HG03095 (cell line): ENCODE data around the gene ZNF497.
"Not testable (repeated sequence)": the region's sequence is repeated elsewhere in the genome, so short reads cannot be mapped to it uniquely, and the experiment has no call there.

ENCODE experiments used
- ATAC-seq: cut with Tn5 transposase; IDR thresholded peaks from one replicate; pipeline ENCODE4 v1.9.1; 2021; ENCODE audit warnings: moderate library complexity; ENCODE audit not compliant: unreplicated experiment

Gene ZNF497

DNA sequence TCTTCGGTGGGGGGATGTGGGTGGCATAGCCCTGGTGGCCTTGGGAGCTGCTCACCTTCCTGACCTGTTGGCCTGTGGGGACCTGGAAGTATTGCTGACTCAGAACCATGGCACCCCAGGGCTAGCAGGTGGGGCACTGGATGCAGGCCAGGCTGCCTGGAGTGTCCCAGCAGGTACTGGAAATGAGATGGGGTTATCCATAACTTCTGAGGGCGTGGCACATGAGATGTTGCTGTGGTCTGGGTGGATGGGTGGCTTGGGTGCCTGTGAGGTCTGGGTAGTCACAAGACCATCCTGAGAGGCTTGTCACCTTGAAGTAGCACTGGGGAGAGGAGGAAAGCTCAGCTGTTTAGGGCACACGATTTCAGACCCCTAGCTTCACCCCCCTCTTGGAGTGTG is 32.3 kb upstream of the ZNF497 start:
- no peak for ATAC-seq

DNA sequence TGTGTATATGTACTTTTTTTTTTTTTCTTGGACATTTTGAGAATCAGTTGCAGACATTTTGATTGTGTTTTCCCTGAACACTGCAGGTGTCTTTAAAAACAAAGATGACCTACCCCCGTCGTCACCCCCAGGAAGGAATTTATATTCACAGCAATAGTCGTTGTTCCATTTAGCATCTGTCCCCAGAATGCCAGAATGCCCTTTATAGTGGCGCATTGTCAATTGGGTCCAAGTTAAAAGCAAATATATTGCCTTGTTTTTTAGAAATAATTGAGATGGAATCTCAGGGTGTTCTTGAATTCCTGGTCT is 31.1 kb upstream of the ZNF497 start:
- no peak for ATAC-seq

DNA sequence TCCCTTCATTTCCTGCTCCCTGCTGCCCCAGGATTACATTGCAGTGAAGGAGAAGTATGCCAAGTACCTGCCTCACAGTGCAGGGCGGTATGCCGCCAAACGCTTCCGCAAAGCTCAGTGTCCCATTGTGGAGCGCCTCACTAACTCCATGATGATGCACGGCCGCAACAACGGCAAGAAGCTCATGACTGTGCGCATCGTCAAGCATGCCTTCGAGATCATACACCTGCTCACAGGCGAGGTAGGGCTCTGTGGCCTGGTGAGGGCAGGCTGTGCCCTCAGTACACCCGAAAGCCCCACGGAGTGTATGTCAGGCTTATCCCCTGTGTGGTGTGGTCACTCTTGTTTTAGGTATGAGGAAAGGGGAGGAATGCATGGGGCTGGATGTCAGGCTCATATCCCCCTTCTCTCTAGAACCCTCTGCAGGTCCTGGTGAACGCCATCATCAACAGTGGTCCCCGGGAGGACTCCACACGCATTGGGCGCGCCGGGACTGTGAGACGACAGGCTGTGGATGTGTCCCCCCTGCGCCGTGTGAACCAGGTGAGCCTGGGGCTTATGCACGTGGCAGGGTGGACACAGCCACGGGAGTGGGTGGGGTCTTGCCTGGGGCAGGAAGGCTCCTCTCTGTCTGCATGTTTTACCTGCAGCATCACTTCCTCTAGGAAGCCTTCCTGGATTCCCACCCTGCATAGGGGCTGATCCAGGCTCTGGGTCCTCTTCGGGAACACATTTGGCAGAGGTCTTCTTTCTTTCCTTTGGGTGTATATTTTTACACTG is 30.6 kb upstream of the ZNF497 start:
- ATAC-seq = no peak

DNA sequence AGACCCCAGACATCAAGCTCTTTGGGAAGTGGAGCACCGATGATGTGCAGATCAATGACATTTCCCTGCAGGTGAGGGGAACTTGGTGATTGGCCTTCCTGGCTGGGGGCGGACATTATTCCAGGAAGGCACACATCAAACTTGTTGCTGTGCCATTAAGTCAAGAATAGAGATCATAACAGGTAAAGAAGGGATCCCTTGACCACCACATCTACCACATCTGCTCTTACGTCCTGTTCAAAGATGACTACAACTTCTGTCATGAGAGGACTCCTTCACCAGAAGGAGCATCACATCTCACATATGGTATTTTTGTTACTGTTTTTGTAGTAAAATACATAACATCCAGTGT is 25.6 kb upstream of the ZNF497 start:
- no peak for ATAC-seq

DNA sequence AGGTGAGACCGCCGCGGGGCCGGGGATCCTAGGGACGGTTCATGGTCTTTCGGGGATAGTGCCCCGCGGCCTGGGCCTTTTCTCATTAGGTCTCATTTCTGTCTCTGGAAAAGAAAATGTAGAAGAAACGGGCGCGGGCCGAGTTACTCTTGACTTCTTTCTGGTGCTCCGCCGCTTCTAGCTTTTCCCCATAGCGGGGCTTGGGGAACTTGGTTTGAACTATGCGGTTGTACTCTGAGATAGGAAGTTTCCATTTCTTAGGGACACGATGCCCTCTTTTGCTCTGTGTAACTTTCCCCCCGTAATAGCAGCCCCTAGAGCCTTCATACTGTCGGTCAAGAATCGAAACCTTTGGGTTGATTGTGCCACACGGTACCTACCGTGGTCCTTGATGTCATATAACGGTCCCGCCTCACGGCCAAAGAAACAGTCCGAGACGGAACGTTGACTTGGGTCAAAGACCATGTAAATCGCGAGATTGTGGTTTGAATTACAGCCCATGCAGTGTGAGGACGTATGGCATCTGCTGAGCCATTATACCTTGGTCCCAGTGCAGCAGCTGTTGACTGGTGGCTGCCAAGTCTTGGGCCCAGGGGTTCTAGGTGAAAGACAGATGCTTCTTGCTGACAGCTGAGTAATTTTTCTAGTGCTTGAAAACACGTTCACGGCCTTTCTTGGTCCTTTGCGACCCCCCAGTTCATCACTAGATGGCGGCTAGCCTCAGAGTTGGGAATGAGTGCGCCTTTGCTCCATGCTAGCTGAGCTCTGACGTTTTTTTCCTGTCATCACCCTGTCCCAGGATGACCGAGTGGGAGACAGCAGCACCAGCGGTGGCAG is 25.0 kb upstream of the ZNF497 start:
- ATAC-seq = no peak

DNA sequence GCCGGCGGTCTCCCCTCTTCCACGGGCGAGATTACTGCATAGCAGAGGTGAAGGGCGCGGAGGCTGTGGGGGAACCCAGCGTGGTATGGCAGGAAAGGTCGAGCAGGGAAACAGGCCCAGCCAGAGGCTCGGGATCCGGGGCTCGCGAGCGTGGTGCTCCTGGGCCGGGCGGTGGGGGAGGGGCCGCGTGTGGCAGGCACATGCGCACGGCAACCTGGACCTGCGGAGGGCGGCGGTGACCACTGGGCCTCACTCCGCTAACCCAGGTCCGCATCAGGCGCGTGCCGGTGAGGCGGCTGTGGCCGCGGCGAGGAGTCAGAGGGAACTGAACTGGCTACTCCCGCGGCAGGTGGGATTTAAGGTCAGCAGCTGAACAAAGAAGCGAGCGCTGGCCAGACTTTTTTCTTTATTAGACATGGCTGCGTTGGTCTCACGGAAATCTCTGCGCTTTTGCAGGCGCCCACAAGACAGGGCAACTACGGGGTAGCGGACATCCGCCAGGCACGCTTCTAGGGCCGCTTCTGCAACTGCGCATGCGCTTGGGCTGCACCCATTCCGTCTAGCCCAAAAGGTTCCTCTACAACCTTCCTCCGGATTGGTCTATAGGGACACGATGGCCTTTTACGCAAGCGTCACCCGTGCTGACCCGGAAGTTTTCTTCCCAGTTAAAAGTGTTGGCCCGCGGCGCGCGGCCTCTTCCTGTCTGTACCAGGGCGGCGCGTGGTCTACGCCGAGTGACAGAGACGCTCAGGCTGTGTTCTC is 24.2 kb upstream of the ZNF497 start, which contains the start of gene RPS5:
Gene RPS5, plus strand, starts transcription at position 694 of the 762 bp plus-strand sequence. CDS start 869 bp downstream, outside the sequence.
- peak; percentile 75 for ATAC-seq

DNA sequence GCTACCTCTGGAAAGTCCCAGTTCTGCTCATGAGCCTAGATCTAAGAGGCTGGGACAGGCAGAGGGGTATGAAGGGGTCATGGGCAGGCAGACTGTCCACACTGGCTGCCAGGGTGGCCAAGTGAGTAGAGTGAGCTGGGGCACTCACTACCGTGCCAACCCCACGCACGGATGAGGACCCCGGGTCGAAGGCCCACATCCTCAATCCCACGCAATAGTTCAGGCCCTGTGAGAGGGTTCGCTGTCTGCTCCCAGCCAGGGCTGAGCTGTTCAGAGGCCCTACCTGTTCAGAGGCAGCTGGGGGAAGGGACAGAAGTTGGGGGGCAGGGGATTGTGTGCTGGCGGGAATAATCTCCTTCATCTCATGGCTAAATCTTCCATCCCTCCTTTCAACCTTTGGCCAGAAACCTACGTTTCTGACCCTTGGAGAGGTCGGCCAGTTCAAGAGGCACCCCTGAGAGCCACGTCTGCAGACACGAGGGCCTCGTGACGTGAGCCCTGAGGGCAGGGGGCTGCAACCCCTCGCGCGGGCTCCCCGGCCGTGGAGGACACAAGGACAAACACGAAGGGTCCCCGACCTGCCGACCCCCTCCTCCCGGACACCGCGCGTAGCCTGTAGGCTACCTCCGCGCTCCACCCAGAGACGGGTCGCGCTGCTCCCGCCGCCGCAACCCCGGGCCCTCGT is 23.5 kb upstream of the ZNF497 start:
- peak; percentile 1 for ATAC-seq

DNA sequence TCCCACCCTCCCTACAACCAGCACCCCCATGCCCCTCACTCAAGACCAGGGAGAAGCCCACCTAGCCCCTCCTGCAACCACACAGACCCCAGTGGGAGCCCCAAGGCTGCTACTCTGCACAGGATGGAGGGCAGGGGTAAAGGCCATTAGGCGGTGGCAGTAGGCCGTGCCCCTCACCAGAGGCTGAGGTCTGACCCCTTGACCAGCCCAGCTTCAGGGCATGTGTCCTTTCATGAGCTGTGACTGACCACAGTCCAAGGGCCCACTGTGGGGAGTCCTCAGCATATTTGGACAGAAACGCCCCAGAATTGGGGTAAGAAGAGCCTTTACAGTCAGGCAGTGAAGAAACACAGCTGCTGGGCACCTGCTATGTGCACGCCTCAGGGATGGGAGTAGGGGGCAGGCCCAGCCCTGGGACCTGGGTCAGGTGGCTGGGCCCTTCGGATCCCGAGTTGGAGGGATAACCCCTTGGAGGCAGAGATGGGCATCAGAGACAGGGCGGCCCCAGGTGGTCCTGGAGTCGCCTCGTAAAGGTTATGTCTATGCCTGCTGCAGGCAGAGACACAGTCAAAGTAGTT is 22.9 kb upstream of the ZNF497 start:
- ATAC-seq = no peak

DNA sequence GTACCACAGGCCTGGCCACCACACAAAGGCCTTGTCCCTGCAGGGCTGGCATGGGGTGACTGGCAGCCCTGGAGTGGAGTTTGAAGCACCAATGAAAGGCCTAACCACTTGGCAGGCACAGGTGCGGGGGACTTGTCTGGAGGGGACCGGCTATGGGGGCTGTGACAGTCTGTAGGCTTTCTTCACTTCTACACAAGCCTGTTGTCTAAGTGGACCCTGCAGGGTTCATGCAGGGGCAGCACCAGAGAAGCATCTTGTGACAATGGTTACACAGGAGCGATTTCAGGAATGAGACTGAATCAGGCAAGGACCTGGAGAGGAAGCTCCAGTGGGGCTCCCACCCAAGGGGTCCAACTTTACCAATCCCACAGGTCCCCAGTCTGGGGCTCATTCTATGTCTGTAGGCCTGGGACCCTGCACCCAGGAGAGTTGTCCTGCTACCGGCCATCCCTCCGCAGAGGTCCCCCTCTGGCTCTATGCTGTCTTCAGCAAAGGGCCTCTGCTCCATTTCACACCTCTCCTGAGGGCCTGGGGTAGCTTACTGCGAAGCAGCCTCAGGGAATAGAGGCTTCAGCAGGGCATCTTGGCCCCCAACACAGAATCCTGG is 20.5 kb upstream of the ZNF497 start:
- no peak for ATAC-seq

DNA sequence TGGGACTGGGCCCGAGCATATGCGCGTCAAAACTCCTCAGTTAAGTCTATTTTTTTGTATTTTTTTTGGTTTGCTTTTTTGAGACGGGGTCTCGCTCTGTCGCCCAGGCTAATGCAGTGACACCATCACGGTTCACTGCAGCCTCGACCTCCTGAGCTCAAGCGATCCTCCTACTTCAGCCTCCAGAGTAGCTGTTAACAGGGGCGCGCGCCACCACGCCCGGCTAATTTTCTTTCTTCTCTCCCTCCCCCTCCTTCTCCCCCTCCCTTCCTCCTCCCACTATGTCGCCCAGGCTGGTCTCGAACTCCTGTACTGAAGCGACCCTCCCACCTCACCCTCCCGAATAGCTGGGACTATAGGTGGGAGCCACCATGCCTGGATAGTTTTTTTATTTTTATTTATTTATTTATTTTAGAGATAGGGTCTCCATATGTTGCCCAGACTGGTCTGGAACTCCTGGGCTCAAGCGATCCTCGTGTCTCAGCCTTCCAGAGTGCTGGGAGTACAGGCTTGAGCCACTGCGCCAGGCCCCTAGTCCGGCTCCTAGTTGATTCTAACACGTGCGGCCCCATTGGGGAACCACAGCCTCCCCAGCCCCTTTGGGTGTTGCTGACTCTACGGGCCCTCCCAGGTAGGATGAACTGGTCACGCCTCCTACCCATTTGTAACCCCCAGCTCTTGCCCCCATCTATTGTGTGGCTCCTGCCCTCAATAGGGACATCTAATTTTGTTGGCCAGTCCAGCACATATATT is 19.1 kb upstream of the ZNF497 start:
- ATAC-seq = no peak

DNA sequence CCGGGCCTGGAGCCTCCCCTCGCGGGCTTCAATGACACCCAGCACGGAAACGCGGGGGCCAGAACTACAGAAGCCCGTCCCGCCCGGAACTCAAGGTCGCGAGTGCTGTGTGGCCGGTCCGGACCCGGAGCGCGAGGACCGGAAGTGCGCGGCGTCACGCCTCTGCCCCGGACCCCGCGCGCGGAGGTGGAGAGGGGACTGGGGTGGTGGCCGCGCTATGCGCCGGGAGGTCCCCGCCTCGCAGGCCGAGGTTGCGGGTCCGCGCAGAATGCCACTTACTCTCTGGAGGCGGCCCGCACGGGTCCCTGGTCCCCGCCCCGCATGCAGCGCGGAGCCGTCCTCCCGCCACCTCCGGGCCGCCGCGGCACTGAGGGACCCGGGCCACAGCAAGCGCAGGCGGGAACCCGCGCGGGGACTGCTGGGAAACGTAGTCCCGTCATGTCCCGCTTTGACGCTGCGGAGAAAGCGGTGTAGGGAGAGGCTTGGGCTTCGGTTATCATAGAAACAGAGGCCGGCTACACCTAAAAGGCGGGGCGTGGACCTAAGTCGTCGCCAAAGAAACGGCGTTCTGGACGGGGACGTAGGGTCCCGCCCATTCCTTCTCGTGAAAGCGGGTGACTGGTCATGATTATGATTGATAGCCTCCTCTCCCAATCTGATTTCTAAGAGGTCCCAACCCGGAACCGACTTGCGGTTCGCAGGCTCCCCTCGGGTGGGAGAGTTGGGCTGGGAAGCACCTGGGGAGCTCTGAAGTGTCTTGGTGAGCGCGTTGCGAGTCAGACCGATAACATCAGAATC is 18.3 kb upstream of the ZNF497 start, which contains the start of gene ZNF837:
Gene ZNF837, minus strand, starts transcription at position 369 of the 798 bp plus-strand sequence. CDS start 11,698 bp downstream, outside the sequence.
- peak; percentile 68 for ATAC-seq

DNA sequence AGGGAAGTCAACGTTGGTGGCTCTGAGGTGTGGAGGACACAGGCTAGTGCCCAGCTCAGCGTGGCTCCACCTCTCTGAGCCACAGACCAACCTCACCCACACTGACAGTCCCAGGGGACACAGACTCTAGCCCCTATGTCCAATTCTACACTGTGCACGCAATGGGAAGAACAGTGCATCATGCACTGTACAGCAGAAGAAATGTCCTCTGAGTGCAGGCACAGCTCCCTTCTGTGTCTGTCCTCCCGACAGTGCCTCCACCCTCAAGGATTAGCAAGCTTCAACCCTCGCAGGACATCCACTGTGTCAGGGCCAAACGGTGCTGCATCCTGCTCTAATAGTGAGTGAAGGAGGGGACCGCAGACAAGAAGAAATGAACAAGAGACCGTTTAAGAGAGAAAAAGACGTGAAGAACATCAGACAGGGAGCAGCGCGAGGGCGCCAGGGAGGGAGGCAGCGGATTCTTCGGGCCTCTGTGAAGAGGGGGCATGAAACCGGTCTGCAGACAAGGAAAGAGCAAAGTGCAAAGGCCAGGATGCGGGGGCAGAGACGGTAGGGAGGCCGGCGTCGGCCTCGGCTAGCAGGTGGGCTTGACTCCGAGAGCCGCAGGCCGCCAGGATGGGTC is 17.6 kb upstream of the ZNF497 start:
- ATAC-seq = no peak

DNA sequence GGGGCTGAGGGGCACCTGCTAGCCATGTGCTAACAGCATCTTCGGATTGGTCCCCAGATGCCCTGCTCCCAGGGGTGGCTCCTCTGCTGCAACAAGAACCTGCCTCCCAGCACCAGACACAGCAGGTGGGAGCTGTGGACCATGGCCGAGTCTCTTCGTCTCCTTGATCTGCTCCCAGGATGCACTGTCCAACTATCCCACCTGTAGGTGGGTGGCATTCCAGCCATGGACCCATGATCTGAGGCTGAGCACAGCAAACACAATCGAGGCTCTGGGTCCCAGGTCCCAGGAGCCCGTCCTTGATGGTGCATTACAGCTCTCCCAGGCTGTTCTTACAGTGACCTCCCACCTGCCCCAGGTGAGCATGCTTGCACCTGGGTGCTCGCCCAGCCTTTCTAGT is 16.7 kb upstream of the ZNF497 start:
- no peak for ATAC-seq

DNA sequence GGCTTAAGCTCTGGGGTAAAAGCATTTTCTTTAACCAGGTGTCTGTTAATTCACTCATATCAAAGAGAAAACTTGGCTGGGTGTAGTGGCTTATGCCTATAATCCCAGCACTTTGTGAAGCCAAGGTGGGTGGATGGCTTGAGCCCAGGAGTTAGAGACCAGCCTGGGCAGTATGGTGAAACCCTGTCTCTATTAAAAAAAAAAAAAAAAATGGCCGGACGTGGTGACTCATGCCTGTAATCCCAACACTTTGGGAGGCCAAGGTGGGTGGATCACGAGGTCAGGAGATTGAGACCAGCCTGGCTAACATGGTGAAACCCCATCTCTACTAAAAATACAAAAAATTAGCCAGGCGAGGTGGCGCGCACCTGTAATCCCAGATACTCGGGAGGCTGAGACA is 14.2 kb upstream of the ZNF497 start:
- ATAC-seq = not testable (repeated sequence)

DNA sequence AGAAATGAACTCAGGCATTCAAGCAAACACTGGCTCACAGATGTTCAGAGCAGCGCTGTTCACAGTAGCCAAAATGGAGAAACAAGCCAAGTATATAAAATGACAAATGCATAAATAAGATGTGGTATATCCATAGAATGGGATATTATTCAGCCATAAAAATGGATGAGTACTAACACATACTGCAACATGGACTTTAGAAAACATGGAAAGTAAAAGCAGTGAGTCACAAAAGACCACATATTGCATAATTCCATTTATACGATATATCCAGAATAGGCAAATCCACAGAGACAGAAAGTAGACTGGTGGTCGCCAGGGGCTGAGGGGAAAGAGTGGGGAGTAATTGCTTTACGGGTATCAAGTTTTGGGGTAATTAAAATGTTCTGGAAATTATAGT is 11.6 kb upstream of the ZNF497 start:
- ATAC-seq = no peak

DNA sequence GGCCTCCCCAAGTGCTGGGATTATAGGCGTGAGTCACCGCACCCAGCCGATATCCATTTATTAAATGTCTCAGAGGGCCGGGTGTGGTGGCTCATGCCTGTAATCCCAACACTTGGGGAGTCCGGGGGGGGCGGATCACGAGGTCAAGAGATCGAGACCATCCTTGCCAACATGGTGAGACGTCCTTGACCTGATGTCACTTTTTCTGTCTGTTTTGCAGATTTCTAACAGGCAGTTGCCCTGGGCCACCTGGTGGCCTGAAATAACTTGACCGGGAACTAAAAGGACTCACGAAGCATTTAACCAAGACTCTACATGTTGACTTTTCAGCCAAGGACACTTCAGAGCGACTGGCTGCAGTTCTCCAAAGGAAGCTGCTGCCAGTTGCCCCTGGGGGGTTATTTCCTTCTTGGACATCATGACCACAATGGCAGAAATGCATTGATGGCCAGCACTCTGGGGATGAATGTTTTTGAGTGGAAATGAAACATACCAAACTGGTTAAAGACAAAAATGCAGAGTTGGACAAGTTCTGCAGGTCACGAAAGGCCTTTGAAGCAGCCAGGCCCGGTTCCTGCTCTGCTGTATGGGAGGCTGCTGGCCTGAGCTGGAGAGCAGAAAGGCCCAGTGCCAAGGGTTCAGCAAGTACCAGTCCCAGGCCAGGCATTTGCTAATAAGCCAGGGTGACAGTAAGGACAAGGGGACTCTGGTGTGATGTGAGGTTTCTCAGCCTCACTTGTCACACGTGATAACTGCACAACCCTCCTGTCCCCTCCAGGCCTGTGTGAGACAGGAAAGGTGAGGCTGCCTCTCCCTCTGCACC is 10.0 kb upstream of the ZNF497 start:
- ATAC-seq = no peak
